ENCODE data around the gene PPME1.
A peak's percentile ranks its signal among the peaks of the same experiment; 100 is the strongest.

Gene PPME1

DNA sequence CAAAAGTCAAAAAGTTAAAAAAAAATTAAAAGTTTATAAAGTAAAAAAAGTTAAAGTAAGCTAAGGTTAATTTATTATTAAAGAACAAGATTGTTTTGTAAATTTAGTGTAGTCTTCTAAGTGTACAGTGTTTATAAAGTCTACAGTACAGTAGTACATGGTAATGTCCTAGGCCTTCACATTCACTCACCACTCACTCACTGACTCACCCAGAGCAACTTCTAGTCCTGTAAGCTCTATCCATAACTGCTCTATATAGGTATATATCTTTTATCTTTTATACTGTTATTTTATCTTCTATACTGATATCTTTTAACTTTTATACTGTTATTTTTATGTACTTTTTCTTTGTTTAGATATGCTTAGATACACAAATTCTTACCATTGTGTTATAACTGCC is 11.4 kb upstream of the PPME1 start:
- Histone ChIP-seq H3K9me3 (ENCODE audit: control insufficient read depth, insufficient read depth, low read length) (no peaks in the 10 kb centered on the region), H3K4me3 (ENCODE audit: low read depth, low read length) (no peak overlapping the region), H3K27ac (ENCODE audit: low read depth, low read length) (no peak overlapping the region), H3K9ac (ENCODE audit: low read depth, low read length) (no peak overlapping the region), H3K4me1 (ENCODE audit: control insufficient read depth, insufficient read depth, low read length) (no peaks in the 10 kb centered on the region), H3K27me3 (ENCODE audit: control insufficient read depth, insufficient read depth, low read length) (no peaks in the 10 kb centered on the region), H3K36me3 (ENCODE audit: control insufficient read depth, insufficient read depth, low read length) (peaks cover 18% of the 10 kb centered on the region)

DNA sequence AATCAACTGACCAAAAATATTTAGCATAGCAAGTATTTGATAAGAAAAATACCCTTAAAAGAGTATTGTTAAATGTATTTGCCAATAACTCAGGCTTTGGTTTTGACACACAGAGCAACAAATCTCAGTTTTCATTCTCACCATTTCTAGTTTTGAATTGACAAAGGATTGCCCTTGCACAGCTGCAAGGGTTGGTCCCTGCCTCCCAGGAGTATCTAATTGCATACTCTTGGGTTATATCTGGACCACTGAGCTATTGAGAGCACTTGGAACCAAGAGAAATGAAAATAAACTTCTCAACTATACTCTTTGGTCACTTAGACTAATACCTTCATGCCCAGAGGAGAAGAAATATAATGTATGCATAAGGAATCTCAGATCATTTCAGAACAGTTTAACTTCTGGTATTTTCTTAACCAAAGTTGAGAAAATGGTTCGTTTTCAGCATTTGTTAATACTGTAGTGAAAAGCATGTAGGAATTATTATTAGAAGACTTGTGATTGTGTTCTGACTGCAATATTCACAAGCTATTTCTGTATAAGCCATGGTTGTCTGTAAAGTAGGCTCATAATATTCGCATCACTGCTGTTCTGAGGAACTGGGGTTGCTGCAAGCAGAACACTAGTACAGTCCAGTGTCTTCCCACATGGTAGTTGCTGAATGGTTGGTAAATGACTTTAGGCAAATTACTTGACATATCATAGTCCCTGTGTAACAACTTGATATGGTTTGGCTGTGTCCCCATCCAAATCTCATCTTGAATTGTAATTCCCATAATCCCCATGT is 8.2 kb upstream of the PPME1 start:
- Histone ChIP-seq H3K4me3 (ENCODE audit: low read depth, low read length) (no peak overlapping the region), H3K27me3 (ENCODE audit: control insufficient read depth, insufficient read depth, low read length) (no peaks in the 10 kb centered on the region), H3K27ac (ENCODE audit: low read depth, low read length) (no peak overlapping the region), H3K9ac (ENCODE audit: low read depth, low read length) (no peak overlapping the region), H3K9me3 (ENCODE audit: control insufficient read depth, insufficient read depth, low read length) (no peaks in the 10 kb centered on the region), H3K4me1 (ENCODE audit: control insufficient read depth, insufficient read depth, low read length) (no peaks in the 10 kb centered on the region), H3K36me3 (ENCODE audit: control insufficient read depth, insufficient read depth, low read length) (peaks cover 48% of the 10 kb centered on the region)

DNA sequence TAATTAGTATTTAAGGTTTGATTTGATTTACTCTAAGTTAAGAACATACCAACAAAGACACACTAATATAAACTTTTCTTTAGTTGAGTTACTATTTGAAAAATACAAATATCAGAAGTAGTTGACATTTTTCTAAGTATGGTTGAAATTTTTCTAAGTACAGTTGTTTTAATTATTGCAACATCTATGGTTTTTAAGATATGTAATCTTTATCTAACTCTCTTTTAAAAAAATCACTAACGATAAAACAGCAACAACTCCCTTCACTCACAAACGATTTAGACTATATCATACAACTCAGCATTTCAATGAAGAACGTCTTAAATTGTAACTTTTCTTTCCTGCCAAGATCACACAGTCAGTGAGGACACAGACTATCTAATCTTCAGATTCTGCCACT is 2.3 kb upstream of the PPME1 start:
- Histone ChIP-seq H3K9me3 (ENCODE audit: control insufficient read depth, insufficient read depth, low read length) (no peaks in the 10 kb centered on the region), H3K9ac (ENCODE audit: low read depth, low read length) (no peak overlapping the region), H3K4me1 (ENCODE audit: control insufficient read depth, insufficient read depth, low read length) (peaks cover 15% of the 10 kb centered on the region), H3K36me3 (ENCODE audit: control insufficient read depth, insufficient read depth, low read length) (peaks cover 43% of the 10 kb centered on the region), H3K27me3 (ENCODE audit: control insufficient read depth, insufficient read depth, low read length) (no peaks in the 10 kb centered on the region), H3K4me3 (ENCODE audit: low read depth, low read length) (no peak overlapping the region), H3K27ac (ENCODE audit: low read depth, low read length) (no peak overlapping the region)

DNA sequence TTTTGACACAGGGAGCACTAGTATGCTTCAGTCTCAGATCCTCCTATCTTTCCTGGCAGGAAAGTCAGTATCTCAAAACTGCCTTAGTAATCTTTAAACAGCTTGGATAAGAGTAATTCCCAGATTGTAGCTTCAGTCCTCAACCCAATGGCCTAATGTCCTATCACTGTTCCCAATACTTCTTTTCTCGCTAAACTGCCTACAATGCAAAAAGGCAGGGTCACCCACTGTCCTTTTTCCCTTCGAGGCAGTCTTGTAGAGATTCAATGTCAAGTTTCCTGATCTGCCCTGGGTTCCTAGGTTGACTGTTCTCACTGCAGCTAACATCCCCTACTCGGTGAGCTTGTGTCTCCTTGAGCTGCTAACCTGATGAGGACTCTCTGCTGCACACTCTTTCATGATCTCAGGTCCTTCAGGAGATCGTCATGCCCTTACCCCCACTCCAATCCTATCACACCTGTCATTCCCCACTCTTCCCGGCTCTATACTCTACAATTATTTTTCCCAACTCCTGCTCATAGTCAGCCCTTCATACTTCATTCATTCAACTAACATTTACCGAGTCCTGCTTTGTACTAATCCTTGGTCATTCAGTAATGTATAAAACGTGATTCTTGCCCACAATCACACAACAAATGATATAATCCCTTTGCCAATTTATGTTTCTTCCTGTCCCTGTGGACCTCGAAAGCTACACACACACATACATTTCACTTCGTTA is 1.2 kb upstream of the PPME1 start:
- Histone ChIP-seq H3K4me1 (ENCODE audit: control insufficient read depth, insufficient read depth, low read length) (peaks cover 15% of the 10 kb centered on the region), H3K9ac (ENCODE audit: low read depth, low read length) (peak overlapping the region; percentile 58; the same call in 1 of the 2 replicates), H3K36me3 (ENCODE audit: control insufficient read depth, insufficient read depth, low read length) (peaks cover 32% of the 10 kb centered on the region), H3K27ac (ENCODE audit: low read depth, low read length) (peak overlapping the region; percentile 81), H3K4me3 (ENCODE audit: low read depth, low read length) (peak overlapping the region; percentile 93), H3K9me3 (ENCODE audit: control insufficient read depth, insufficient read depth, low read length) (no peaks in the 10 kb centered on the region), H3K27me3 (ENCODE audit: control insufficient read depth, insufficient read depth, low read length) (no peaks in the 10 kb centered on the region)

DNA sequence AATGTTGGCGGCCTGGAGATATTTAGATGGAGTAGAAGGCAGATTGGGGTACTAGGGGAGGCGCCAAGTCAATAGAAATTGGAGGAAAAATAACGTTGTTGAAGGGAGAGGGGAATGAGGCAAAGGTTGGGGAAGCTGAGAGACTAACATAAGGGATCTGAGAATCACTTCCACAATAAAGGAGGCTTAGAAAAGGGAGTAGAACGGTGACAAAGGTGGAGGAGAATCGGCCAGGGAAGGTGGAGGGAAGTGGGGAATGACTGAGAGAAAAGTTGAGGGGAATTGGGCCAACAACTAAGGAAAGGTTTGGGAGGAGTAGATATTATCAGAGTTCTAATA is 510 bp downstream of the PPME1 start:
- Histone ChIP-seq H3K4me1 (ENCODE audit: control insufficient read depth, insufficient read depth, low read length) (peaks cover 15% of the 10 kb centered on the region), H3K9ac (ENCODE audit: low read depth, low read length) (peak overlapping the region; percentile 78; the same call in 1 of the 2 replicates), H3K27me3 (ENCODE audit: control insufficient read depth, insufficient read depth, low read length) (no peaks in the 10 kb centered on the region), H3K4me3 (ENCODE audit: low read depth, low read length) (peak overlapping the region; percentile 93), H3K9me3 (ENCODE audit: control insufficient read depth, insufficient read depth, low read length) (no peaks in the 10 kb centered on the region), H3K27ac (ENCODE audit: low read depth, low read length) (peak overlapping the region; percentile 81), H3K36me3 (ENCODE audit: control insufficient read depth, insufficient read depth, low read length) (peaks cover 21% of the 10 kb centered on the region)

DNA sequence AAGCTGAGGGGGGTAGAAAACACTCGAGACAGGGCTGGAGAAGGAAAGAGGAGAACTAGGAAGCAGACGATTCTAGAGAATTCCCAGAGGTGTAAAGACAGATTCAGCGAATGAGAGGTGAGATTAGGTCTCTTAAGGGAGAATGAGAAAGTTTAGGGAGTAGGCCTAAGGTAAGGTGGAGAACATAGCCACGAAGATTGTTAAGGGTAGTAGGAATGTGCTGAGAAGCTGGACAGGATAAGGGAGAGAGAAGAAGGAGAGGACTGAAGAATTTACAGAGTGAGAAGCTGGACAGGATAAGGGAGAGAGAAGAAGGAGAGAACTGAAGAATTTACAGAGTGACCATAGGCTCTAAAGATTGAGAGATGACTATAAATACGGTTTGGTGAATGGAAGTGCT is 908 bp downstream of the PPME1 start:
- Histone ChIP-seq H3K9ac (ENCODE audit: low read depth, low read length) (0 out of 2 replicates have a peak overlapping the region, but pooled peaks have one; percentile 78), H3K4me1 (ENCODE audit: control insufficient read depth, insufficient read depth, low read length) (peaks cover 15% of the 10 kb centered on the region), H3K9me3 (ENCODE audit: control insufficient read depth, insufficient read depth, low read length) (no peaks in the 10 kb centered on the region), H3K27me3 (ENCODE audit: control insufficient read depth, insufficient read depth, low read length) (no peaks in the 10 kb centered on the region), H3K27ac (ENCODE audit: low read depth, low read length) (no peak overlapping the region), H3K36me3 (ENCODE audit: control insufficient read depth, insufficient read depth, low read length) (peaks cover 17% of the 10 kb centered on the region), H3K4me3 (ENCODE audit: low read depth, low read length) (peak overlapping the region; percentile 93)

DNA sequence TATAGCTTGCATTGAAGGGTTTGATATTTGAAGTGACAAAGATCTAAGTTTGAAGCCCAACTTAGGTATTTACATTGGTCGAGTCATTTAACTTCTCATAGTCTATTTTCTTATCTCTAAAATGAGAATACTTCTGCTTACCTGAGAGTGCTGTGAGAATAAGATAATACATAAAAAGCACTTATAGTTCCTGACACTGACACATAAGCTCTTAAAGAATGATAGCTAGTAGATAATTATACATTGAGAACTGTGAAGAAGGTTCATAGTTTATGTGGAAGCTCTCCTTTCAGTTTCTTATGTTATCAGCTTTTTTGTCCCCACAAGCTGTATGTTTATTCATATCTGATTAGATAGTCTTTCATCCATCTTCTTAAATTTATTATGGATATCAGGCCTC is 4.8 kb downstream of the PPME1 start:
- Histone ChIP-seq H3K9ac (ENCODE audit: low read depth, low read length) (no peak overlapping the region), H3K4me1 (ENCODE audit: control insufficient read depth, insufficient read depth, low read length) (peaks cover 14% of the 10 kb centered on the region; the same call in 1 of the 2 replicates), H3K9me3 (ENCODE audit: control insufficient read depth, insufficient read depth, low read length) (no peaks in the 10 kb centered on the region), H3K27ac (ENCODE audit: low read depth, low read length) (no peak overlapping the region), H3K36me3 (ENCODE audit: control insufficient read depth, insufficient read depth, low read length) (peaks cover 3% of the 10 kb centered on the region; the same call in 1 of the 2 replicates), H3K27me3 (ENCODE audit: control insufficient read depth, insufficient read depth, low read length) (no peaks in the 10 kb centered on the region), H3K4me3 (ENCODE audit: low read depth, low read length) (no peak overlapping the region)

DNA sequence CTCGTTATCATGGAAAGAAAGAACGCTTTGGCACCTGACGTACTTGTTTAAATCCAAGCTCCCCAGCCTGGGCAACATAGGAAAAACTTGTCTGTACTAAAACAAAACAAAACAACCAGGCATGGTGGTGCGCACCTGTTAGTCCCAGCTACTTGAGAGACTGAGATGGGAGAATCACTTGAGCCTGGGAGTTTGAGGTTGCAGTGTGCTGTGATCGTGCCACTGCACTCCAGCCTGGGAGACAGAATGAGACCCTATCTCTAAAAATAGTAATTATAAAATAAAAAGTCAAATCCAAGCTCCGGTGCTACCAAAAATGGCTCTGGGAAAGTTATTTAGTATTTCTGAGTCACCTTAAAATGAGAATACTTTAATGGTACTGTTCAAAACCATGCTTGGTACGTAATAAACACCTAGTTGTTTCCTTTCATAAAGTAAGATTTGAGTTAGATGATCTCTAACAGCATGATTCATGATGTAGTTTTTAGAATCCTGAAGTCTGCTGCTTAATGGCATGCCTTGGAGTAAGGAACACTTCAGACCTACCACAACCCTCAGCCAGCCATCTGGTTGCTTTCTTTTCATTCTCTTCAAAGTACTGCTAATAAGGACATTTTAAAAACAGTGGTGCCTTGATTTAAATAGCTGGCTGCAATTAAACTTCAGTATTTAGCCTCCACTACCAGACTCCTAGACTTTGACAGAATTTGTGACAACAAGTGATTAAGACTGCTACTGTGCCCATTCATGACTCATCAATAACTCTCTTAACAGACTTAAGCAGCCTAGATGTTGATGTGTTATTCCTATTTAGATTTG is 8.4 kb downstream of the PPME1 start:
- no peaks in the 10 kb centered on the region for H3K27me3 ChIP-seq (ENCODE audit: control insufficient read depth, insufficient read depth, low read length)
- no peak overlapping the region for H3K27ac ChIP-seq (ENCODE audit: low read depth, low read length)

DNA sequence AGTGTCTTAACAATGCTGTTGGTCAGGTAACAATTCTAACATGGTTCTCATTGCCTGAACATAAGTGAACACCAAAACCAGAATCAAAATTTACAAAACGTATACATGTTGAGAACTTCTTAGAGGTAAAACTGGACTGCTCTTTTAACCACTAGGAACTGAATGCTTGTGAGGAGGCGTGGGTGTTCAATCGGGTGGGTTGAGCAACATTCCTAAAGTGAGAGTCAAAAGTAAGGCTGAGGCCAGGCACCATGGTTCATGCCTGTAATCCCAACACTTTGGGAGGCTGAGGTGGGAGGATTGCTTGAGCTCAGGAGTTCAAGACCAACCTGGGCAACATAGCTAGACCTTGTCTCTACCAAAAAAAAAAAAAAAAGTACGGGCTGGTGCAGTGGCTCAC is 11.5 kb downstream of the PPME1 start:
- no peak overlapping the region for H3K4me3 ChIP-seq (ENCODE audit: low read depth, low read length)
- no peak overlapping the region for H3K27ac ChIP-seq (ENCODE audit: low read depth, low read length)
- H3K9me3 ChIP-seq (ENCODE audit: control insufficient read depth, insufficient read depth, low read length), result no peaks in the 10 kb centered on the region
- H3K36me3 ChIP-seq (ENCODE audit: control insufficient read depth, insufficient read depth, low read length), result no peaks in the 10 kb centered on the region
- H3K9ac ChIP-seq (ENCODE audit: low read depth, low read length), result no peak overlapping the region
- H3K4me1 ChIP-seq (ENCODE audit: control insufficient read depth, insufficient read depth, low read length), result peaks cover 4% of the 10 kb centered on the region; the same call in 1 of the 2 replicates
- H3K27me3 ChIP-seq (ENCODE audit: control insufficient read depth, insufficient read depth, low read length), result no peaks in the 10 kb centered on the region

More for the DNA sequence above, 8.4 kb downstream of the PPME1 start:
- Histone ChIP-seq H3K9ac (ENCODE audit: low read depth, low read length) (no peak overlapping the region), H3K4me1 (ENCODE audit: control insufficient read depth, insufficient read depth, low read length) (peaks cover 4% of the 10 kb centered on the region; the same call in 1 of the 2 replicates), H3K36me3 (ENCODE audit: control insufficient read depth, insufficient read depth, low read length) (peaks cover 3% of the 10 kb centered on the region; the same call in 1 of the 2 replicates), H3K9me3 (ENCODE audit: control insufficient read depth, insufficient read depth, low read length) (no peaks in the 10 kb centered on the region), H3K4me3 (ENCODE audit: low read depth, low read length) (no peak overlapping the region)

DNA sequence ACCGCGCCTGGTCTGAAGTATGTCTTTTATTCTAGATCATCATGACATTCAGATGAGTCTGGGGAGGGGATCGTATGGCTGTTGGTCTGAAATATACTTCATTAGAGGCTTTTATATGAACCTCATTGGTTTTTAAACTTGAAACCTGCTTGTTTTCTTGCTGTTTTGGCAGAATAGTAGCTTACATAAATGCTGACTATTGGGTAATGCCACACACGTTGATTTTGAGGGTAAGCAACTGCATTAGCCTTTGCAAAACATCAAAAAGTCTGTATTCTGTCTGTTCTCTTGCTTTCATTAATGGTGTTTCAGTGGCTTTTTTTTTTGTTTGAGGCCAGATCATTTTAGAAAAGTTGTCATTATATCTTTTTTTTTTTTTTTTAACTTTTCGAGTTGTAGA is 14.2 kb downstream of the PPME1 start:
- Histone ChIP-seq H3K4me3 (ENCODE audit: low read depth, low read length) (no peak overlapping the region), H3K36me3 (ENCODE audit: control insufficient read depth, insufficient read depth, low read length) (no peaks in the 10 kb centered on the region), H3K27me3 (ENCODE audit: control insufficient read depth, insufficient read depth, low read length) (no peaks in the 10 kb centered on the region), H3K4me1 (ENCODE audit: control insufficient read depth, insufficient read depth, low read length) (no peaks in the 10 kb centered on the region), H3K9me3 (ENCODE audit: control insufficient read depth, insufficient read depth, low read length) (no peaks in the 10 kb centered on the region), H3K9ac (ENCODE audit: low read depth, low read length) (no peak overlapping the region), H3K27ac (ENCODE audit: low read depth, low read length) (no peak overlapping the region)
